DND-41 (cell line): ENCODE results near the gene RTN4RL2.

Source experiments
- ATAC-seq: fragments of 200-7000 bp; cut with Tn5 transposase; 3 replicates; pipeline ENCODE4 v1.9.1; 2021; ENCODE audit warnings: low read depth; ENCODE audit not compliant: insufficient read depth
- DNase-seq: peaks from one replicate; pipeline ENCODE4 v3.0.0-alpha.2; 2020
- H2AFZ ChIP-seq: 2 replicates; pipeline ENCODE4 v1.6.0; 2012; ENCODE audit warnings: low read depth, low read length
- H3K27ac ChIP-seq: 2 replicates; pipeline ENCODE4 v1.5.1; 2012; ENCODE audit warnings: low read length, inconsistent platforms
- H3K27me3 ChIP-seq: fragments of 200-600 bp; sonication (generic); 2 replicates; pipeline ENCODE4 v1.6.0; 2012; ENCODE audit warnings: low read length, mild to moderate bottlenecking, inconsistent platforms; ENCODE audit not compliant: insufficient read depth, poor library complexity
- H3K36me3 ChIP-seq: 2 replicates; pipeline ENCODE4 v1.5.1; 2012; ENCODE audit warnings: low read length, inconsistent platforms; ENCODE audit not compliant: insufficient read depth
- H3K4me1 ChIP-seq: 2 replicates; pipeline ENCODE4 v1.5.1; 2012; ENCODE audit warnings: mild to moderate bottlenecking, low read length; ENCODE audit not compliant: insufficient read depth
- H3K4me2 ChIP-seq: 2 replicates; pipeline ENCODE4 v1.6.0; 2012; ENCODE audit warnings: mild to moderate bottlenecking, moderate library complexity, low read length, inconsistent platforms; ENCODE audit not compliant: insufficient read depth
- H3K4me3 ChIP-seq, 2 experiments: fragments of 200-600 bp in 1 of 2; shearing (Covaris generic) in 1 of 2; 2 replicates each; pipeline ENCODE4 v1.5.1; 2012 to 2016; ENCODE audit warnings: inconsistent platforms in 2 of 2, low read length in 2 of 2, mild to moderate bottlenecking in 2 of 2, low read depth in 1 of 2, moderate library complexity in 1 of 2
- H3K79me2 ChIP-seq: 2 replicates; pipeline ENCODE4 v1.6.0; 2012; ENCODE audit warnings: low read length, inconsistent platforms; ENCODE audit not compliant: insufficient read depth
- H3K9ac ChIP-seq: 2 replicates; pipeline ENCODE4 v1.6.0; 2012; ENCODE audit warnings: low read depth, mild to moderate bottlenecking, inconsistent platforms, low read length, moderate library complexity
- H3K9me3 ChIP-seq: 2 replicates; pipeline ENCODE4 v1.5.1; 2012; ENCODE audit warnings: low read length, moderate library complexity, mild to moderate bottlenecking, inconsistent platforms; ENCODE audit not compliant: insufficient read depth, severe bottlenecking
- H4K20me1 ChIP-seq: 2 replicates; pipeline ENCODE4 v1.6.0; 2012; ENCODE audit warnings: low read length; ENCODE audit not compliant: insufficient read depth
- CTCF ChIP-seq: IDR thresholded peaks from 2 replicates; pipeline ENCODE4 v1.5.1; 2012; ENCODE audit warnings: borderline replicate concordance, low read length, moderate library complexity, mild to moderate bottlenecking; ENCODE audit not compliant: poor library complexity, severe bottlenecking; ENCODE audit errors: extremely low read depth
- EZH2 ChIP-seq: IDR thresholded peaks from 3 replicates; pipeline ENCODE4 v1.6.1; 2012; ENCODE audit warnings: borderline replicate concordance, low read depth, mild to moderate bottlenecking, moderate library complexity, low read length, inconsistent platforms; ENCODE audit not compliant: severe bottlenecking

The RTN4RL2 gene

DNA sequence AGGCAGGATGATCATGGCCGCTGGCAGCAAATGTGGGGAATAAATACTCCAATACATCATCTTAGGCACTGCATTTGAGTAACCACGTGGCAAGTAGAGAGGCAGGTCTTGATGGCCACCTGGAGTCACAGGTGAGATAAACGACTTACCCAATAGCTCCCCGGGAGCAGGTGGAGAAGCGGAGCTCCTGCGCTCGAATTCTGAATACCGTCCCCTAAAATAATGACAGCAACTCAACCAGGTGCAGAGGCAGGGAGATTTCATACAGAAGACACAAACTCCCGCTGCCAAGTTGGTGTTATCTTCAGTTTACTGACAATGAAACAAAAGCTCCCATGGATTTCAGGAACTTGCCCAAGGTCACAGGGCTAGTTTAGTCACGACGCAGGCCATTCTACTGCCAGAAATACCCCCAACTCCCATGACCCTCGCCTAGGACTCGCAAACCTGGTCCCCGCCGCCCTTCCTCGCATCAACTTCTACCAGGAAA is 33.8 kb upstream of the RTN4RL2 start:
- H4K20me1 ChIP-seq: peaks cover 24% of the 10 kb centered on the region
- H3K4me2 ChIP-seq: peak overlapping the region; percentile 87
- DNase-seq (peak; percentile 24), ATAC-seq (no peak)
- peaks cover 49% of the 10 kb centered on the region for H3K4me1 ChIP-seq
- H3K9me3 ChIP-seq: no peaks in the 10 kb centered on the region
- peak overlapping the region; percentile 51 to 64; a peak in 3 of 4 replicates for H3K4me3 ChIP-seq
- H3K79me2 ChIP-seq: peaks cover 36% of the 10 kb centered on the region
- peak overlapping the region; percentile 94 for H2AFZ ChIP-seq
- H3K9ac ChIP-seq: peak overlapping the region; percentile 79
- no peaks in the 10 kb centered on the region for H3K27me3 ChIP-seq
- peaks cover 38% of the 10 kb centered on the region for H3K36me3 ChIP-seq
- TF ChIP-seq EZH2 (no peak), CTCF (no peak)
- H3K27ac ChIP-seq: peak overlapping the region; percentile 95

DNA sequence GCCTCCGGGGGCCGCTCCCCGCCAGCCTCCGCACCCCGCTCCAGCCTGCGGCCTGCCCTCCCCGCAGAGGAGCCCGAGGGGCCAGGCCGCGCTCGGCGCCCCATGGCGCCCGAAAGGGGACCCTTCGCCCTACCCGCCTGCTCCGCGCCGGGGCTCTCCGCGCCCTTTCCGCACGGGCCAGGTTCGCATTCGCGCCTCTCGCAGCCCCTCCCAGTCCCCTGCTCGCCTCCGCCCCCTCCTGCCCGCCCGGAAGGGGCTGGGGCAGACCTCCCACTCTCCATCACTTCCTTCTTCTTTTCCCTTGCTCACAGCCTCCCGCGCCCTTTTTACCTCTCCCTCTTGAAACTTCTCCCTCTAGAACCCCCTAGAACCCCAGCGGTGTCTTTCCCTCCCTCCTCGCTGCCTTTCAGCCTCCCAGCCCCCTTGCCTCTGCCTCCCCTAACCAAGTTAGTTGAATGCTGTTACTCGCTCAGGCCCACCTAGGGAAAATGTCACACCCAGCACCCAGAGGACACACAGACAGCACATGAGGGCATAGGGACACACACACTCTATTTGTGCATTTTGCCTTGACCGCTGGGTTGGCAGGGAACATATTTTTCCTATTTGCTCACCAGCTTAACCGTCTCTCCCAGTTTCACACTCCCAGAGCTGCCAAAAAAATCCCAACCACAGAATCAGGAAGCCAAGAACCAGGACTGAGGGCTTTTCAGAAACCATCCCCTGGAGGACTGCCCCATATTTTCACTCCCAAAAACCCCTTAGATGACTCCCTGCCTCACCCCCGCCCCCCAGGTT is 33.2 kb upstream of the RTN4RL2 start, which contains the start of gene SLC43A3:
TSS of gene SLC43A3 (minus strand) at position 193 of the 798 bp plus-strand sequence. CDS start 949 bp downstream, outside the sequence.
- DNase-seq: peak; percentile 88
- peak within 1 kb of the TSS; percentile 95 for H3K27ac ChIP-seq
- peak; percentile 70 for ATAC-seq

DNA sequence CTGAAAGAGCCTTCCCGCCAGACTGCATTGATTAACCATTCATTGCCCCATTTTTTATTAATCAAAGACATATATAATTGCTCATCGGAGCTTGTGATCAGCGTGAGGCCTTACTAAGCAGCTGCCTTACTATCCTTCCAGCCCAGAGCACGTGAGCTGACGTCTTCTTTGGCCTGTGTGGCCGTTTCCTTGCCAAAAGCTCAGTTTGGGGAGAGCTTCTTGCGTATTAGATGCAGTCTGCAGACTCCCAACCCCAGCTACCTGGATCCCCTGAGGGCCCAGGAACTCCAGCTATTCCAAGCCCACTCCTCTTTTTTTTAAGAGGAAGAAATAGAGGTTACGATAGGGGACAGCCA is 32.6 kb upstream of the RTN4RL2 start:
- Histone ChIP-seq H3K4me1 (peaks cover 47% of the 10 kb centered on the region), H3K9me3 (no peaks in the 10 kb centered on the region), H3K27me3 (no peaks in the 10 kb centered on the region), H3K36me3 (peaks cover 27% of the 10 kb centered on the region), H3K4me2 (peak overlapping the region; percentile 87), H2AFZ (peak overlapping the region; percentile 94; the same call in 1 of the 2 replicates), H3K4me3 (peak overlapping the region in 1 of 2 experiments; percentile 64; a peak in 1 of 4 replicates), H3K27ac (0 out of 2 replicates have a peak overlapping the region, but pooled peaks have one; percentile 92), H3K79me2 (peaks cover 34% of the 10 kb centered on the region), H3K9ac (peak overlapping the region; percentile 79), H4K20me1 (peaks cover 22% of the 10 kb centered on the region)
- DNase-seq (no peak), ATAC-seq (no peak)
- TF ChIP-seq EZH2: no peak
- no peak for TF ChIP-seq CTCF

More for the DNA sequence above, 33.2 kb upstream of the RTN4RL2 start, which contains the start of gene SLC43A3:
- peak within 1 kb of the TSS; percentile 79 for H3K9ac ChIP-seq
- TF ChIP-seq CTCF (no peak), EZH2 (no peak)
- no peaks in the 10 kb centered on the region for H3K27me3 ChIP-seq
- peaks cover 36% of the 10 kb centered on the region for H3K79me2 ChIP-seq
- H2AFZ ChIP-seq: peak within 1 kb of the TSS; percentile 94
- H4K20me1 ChIP-seq: peaks cover 24% of the 10 kb centered on the region
- peaks cover 33% of the 10 kb centered on the region for H3K36me3 ChIP-seq
- peaks cover 49% of the 10 kb centered on the region for H3K4me1 ChIP-seq
- peak within 1 kb of the TSS; percentile 87 for H3K4me2 ChIP-seq
- H3K4me3 ChIP-seq: peak within 1 kb of the TSS; percentile 51 to 64; a peak in 3 of 4 replicates
- H3K9me3 ChIP-seq: no peaks in the 10 kb centered on the region
